Subcutaneous adipose tissue (tissue), 4 donors: ENCODE data around the gene ZNF800. TPM values are rescaled to one million over a fixed set of nuclear protein-coding genes. Genes with fewer than 3 reads are reported as not detected.

Experiments
- CTCF ChIP-seq: fragments of 450-650 bp; IDR thresholded peaks from one replicate; pipeline ENCODE4 v1.5.1; 2016; ENCODE audit warnings: low read depth, mild to moderate bottlenecking, control low read depth, antibody characterized with exemption, moderate library complexity
- total RNA-seq, 4 donors: library from RNA; depleted of rRNA; stranded (reverse); fragments of >200 nt; gene quantifications; one replicate each; pipeline ENCODE4 v1.1.0, GENCODE V29; 2016

ZNF800 gene
- total RNA-seq, 4 donors from 2014 or later, result 31.3 to 57.7 (median 33.1) TPM

DNA sequence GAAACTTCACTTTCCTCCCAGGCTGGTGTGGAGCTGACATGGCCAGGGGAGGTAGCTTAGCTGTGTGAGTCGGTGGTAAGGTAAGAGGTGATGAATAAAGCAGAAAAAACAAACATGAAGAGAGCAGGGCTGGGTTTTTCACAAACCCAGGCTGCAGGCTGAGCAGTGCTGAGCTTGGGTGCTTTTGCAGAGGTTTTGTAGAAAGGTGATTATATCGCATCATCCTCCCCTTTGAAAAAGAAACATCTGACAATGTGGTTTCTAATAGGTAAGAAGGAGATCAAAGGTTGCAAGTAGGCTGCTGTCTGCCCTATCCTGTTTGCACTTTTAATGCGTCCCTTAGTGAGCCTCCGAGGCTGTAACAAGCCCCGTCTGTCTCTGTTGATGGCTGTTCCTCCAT, 70.2 kb downstream of the ZNF800 start:
- TF ChIP-seq CTCF, result no peak

DNA sequence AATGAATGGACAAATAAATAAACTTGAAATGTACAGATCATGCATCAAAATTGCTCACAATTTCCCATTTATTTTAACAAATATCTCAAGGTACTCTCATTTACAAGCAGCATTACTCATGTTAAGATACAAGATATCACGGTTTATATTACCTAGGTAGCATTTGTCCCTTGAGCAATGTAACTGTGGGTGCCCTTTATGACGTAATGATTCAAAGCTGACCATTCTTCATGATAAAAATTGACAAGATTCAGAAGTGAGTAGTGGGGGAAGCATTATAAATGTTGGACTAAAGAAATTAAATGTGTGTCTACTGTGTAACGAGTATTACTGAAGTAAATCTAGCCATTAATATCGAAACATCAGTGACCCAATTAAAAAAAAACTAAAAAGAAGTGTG, 71.5 kb downstream of the ZNF800 start:
- TF ChIP-seq CTCF, result no peak

Other genes with a start within 250 kb of the ZNF800 start
- gene GRM8, start 139.8 kb downstream of the ZNF800 start, total RNA-seq, result not detected
- 10 to 100 TPM; 15.2 to 20.7 (median 17.3) TPM for gene GCC1, start 192.9 kb upstream of the ZNF800 start, total RNA-seq
- 100 to 1,000 TPM in 3 of 4 donors, 10 to 100 TPM in 1; 64.9 to 140 (median 116) TPM for gene ARF5, start 195.7 kb upstream of the ZNF800 start, total RNA-seq
- gene FSCN3, start 201.0 kb upstream of the ZNF800 start, total RNA-seq, result 1 to 10 TPM in 1 of 4 donors, not detected in 3; 1.3 TPM
- gene PAX4, start 225.4 kb upstream of the ZNF800 start, total RNA-seq, result not detected